Natural killer cell (primary cell): Measurements from ENCODE around the gene CDR2. TPM values are rescaled to one million over a fixed set of nuclear protein-coding genes. Genes with fewer than 3 reads are reported as not detected.
A peak's percentile ranks its signal among the peaks of the same experiment; 100 is the strongest.

Experiments
- ATAC-seq, 3 donors: fragments of 150-1000 bp in 2 of 3; fragments of 200-7000 bp in 1 of 3; cut with Tn5 transposase; 1 replicate in 1 of 3; 2 replicates in 2 of 3; pipeline ENCODE4 v1.10.0; 2021; ENCODE audit warnings: mild to moderate bottlenecking in 2 of 3, moderate library complexity in 2 of 3
- DNase-seq, 2 donors: peaks; one replicate each; pipeline versions ENCODE4 v3.0.0 to v3.0.0-alpha.2; 2013 to 2021; ENCODE audit warnings: mixed read lengths in 1 of 2
- H3K27ac ChIP-seq: one replicate; pipeline ENCODE4 v1.5.1; 2013; ENCODE audit warnings: mild to moderate bottlenecking, low read length
- H3K27me3 ChIP-seq: one replicate; pipeline ENCODE4 v1.6.1; 2013; ENCODE audit warnings: low read length; ENCODE audit not compliant: control insufficient read depth, insufficient read depth
- H3K36me3 ChIP-seq: one replicate; pipeline ENCODE4 v1.6.1; 2013; ENCODE audit warnings: low read length; ENCODE audit not compliant: control insufficient read depth, insufficient read depth
- H3K4me1 ChIP-seq: one replicate; pipeline ENCODE4 v1.6.1; 2013; ENCODE audit warnings: low read length; ENCODE audit not compliant: control insufficient read depth, insufficient read depth
- H3K4me3 ChIP-seq: one replicate; pipeline ENCODE4 v1.5.1; 2013; ENCODE audit warnings: low read length
- H3K9me3 ChIP-seq: one replicate; pipeline ENCODE4 v1.6.1; 2013; ENCODE audit warnings: low read length; ENCODE audit not compliant: control insufficient read depth, insufficient read depth
- H3K27ac Mint-ChIP-seq, 2 donors: one replicate each; pipeline ENCODE4 v1.8.0; 2022; ENCODE audit warnings: mild to moderate bottlenecking in 2 of 2, mixed read lengths in 2 of 2, moderate library complexity in 1 of 2
- H3K27me3 Mint-ChIP-seq, 2 donors: one replicate each; pipeline ENCODE4 v1.8.0; 2022; ENCODE audit warnings: low read depth in 2 of 2, mixed read lengths in 2 of 2
- H3K36me3 Mint-ChIP-seq: one replicate; pipeline ENCODE4 v1.8.0; 2022; ENCODE audit warnings: mixed read lengths
- H3K4me1 Mint-ChIP-seq, 2 donors: one replicate each; pipeline ENCODE4 v1.8.0; 2022; ENCODE audit warnings: mixed read lengths in 2 of 2
- H3K4me3 Mint-ChIP-seq: one replicate; pipeline ENCODE4 v1.8.0; 2022; ENCODE audit warnings: mild to moderate bottlenecking, moderate library complexity, mixed read lengths
- H3K9me3 Mint-ChIP-seq, 2 donors: one replicate each; pipeline ENCODE4 v1.8.0; 2022; ENCODE audit warnings: mixed read lengths in 2 of 2
- WGBS: methylation state at CpG from one replicate; pipeline ENCODE4 v1.1.7; 2013; ENCODE audit warnings: missing lambda C conversion rate; ENCODE audit not compliant: insufficient coverage; 5-methylcytosine and 5-hydroxymethylcytosine counted together
- intact Hi-C: fragments of 100-400 bp; cut with micrococcal nuclease; formaldehyde crosslinking; loops from one replicate; pipeline ENCODE4 v1.14.2; 2022
- total RNA-seq, 4 donors: library from RNA; stranded (reverse); fragments of 120-200 nt in 1 of 4; gene quantifications; one replicate each; pipeline versions ENCODE4 v1.2.3 to v1.2.4, GENCODE V29; 2013 to 2022
- TF ChIP-seq, protein P1 (sequence below): fragments of 200-600 bp; IDR thresholded peaks from one replicate; pipeline ENCODE4 v1.8.0; 2022; ENCODE audit warnings: antibody characterized with exemption

The CDR2 gene
- total RNA-seq, 3 donors from 2014 or later (not counting 1 experiment from before 2014, with no cell fraction given), result 11.2 to 24.3 (median 19.4) TPM

DNA sequence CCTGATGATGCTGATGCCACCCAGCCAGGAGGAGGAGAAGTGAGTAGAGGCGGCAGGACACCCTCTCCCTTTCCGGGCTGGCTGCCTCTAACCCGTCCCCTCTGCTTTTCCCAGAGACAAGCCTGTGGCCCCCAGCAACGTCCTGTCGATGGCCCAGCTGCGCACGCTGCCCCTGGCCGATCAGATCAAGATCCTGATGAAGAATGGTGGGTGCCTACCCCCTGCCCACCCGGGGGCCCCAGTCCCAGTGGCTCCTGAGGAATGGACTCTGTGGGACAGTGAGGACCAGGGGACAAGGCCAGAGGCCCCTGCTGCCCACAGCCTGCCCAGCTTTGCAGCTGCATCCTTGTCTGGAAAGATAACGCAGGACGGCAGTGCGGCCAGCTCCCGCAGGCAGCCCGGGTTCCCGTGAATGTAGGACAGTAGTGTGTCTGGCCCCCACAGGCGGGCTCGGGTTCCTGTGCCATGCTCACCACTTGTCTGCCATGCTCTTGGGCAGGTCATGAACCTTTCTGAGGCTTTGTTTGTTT, 57.4 kb downstream of the CDR2 start:
- Histone ChIP-seq H3K4me1 (no peaks in the 10 kb centered on the region), H3K27me3 (no peaks in the 10 kb centered on the region), H3K36me3 (peaks cover 69% of the 10 kb centered on the region), H3K9me3 (no peaks in the 10 kb centered on the region), H3K27ac (no peak overlapping the region), H3K4me3 (no peak overlapping the region)
- Mint-ChIP-seq H3K9me3 (no peaks in the 10 kb centered on the region), H3K36me3 (peaks cover 9% of the 10 kb centered on the region), H3K27me3 (no peaks in the 10 kb centered on the region), H3K4me3 (no peak overlapping the region), H3K27ac (peak overlapping the region in 1 of 2 donors; percentile 23), H3K4me1 (peaks cover 5 to 6% of the 10 kb centered on the region in 2 donors)
- TF ChIP-seq, protein P1, sequence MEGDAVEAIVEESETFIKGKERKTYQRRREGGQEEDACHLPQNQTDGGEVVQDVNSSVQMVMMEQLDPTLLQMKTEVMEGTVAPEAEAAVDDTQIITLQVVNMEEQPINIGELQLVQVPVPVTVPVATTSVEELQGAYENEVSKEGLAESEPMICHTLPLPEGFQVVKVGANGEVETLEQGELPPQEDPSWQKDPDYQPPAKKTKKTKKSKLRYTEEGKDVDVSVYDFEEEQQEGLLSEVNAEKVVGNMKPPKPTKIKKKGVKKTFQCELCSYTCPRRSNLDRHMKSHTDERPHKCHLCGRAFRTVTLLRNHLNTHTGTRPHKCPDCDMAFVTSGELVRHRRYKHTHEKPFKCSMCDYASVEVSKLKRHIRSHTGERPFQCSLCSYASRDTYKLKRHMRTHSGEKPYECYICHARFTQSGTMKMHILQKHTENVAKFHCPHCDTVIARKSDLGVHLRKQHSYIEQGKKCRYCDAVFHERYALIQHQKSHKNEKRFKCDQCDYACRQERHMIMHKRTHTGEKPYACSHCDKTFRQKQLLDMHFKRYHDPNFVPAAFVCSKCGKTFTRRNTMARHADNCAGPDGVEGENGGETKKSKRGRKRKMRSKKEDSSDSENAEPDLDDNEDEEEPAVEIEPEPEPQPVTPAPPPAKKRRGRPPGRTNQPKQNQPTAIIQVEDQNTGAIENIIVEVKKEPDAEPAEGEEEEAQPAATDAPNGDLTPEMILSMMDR, result no peak
- intact Hi-C loops, result no loop called here
- ATAC-seq (peak in 1 of 3 donors; percentile 2), DNase-seq (no peak)
- WGBS, result 97% methylated on average over 17 of the region's 17 CpGs

DNA sequence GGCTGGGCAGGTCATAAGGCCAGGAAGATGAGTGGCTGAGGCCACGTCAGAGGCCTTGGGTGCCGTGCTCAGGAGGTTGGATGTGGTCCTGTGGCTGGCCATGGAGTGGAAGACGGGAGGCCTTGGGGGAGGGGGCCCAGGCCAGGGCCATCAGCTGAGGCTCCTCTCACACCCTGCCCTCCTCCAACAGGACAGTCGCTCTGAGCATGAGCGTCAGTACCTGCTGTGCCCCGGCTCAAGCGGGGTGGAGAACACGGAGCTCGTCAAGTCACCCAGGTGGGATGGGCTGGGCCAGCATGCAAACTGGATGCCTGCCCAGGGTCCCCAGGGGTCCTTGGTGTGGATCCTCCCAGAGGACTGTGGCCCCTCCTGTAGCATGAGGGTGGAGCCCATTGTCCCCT, 58.0 kb downstream of the CDR2 start:
- intact Hi-C loops, result no loop called here
- no peaks in the 10 kb centered on the region for H3K27me3 ChIP-seq
- H3K36me3 Mint-ChIP-seq, result peaks cover 9% of the 10 kb centered on the region
- WGBS, result 95% methylated on average over 9 of the region's 9 CpGs
- no peak overlapping the region for H3K4me3 ChIP-seq
- TF ChIP-seq, protein P1, result no peak
- no peaks in the 10 kb centered on the region for H3K27me3 Mint-ChIP-seq
- ATAC-seq (peak in 2 of 3 donors; percentile 6 to 19), DNase-seq (peak in 1 of 2 donors; percentile 12)
- no peak overlapping the region for H3K27ac ChIP-seq
- H3K9me3 Mint-ChIP-seq, result no peaks in the 10 kb centered on the region
- no peaks in the 10 kb centered on the region for H3K9me3 ChIP-seq
- peaks cover 69% of the 10 kb centered on the region for H3K36me3 ChIP-seq
- H3K4me3 Mint-ChIP-seq, result no peak overlapping the region
- peaks cover 5 to 9% of the 10 kb centered on the region in 2 donors for H3K4me1 Mint-ChIP-seq
- H3K4me1 ChIP-seq, result no peaks in the 10 kb centered on the region
- H3K27ac Mint-ChIP-seq, result no peak overlapping the region

DNA sequence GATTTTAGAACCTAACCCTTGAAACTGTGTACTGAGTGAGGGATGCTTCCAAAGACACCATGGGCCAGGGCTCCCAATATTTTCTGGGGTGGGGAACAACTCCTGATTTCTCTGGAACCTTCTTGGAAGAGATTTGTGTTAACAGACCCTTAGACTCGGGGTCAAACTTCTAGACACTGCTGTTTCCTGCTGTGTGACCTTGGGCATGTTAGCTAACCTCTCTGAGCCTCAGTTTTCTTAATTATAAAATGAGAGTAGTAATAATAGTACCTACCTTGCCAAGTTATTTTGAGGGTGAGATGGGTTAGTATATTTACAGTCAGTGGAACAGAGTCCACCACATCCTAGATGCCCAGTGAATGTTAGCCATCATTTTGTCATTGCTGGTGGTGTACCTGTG, 58.4 kb downstream of the CDR2 start:
- DNase-seq, result no peak

More for the DNA sequence above, 58.4 kb downstream of the CDR2 start:
- Histone ChIP-seq H3K27me3 (no peaks in the 10 kb centered on the region), H3K4me1 (no peaks in the 10 kb centered on the region), H3K36me3 (peaks cover 68% of the 10 kb centered on the region), H3K27ac (no peak overlapping the region), H3K4me3 (no peak overlapping the region), H3K9me3 (no peaks in the 10 kb centered on the region)
- intact Hi-C loops, result no loop called here
- TF ChIP-seq, protein P1, result no peak
- Mint-ChIP-seq H3K9me3 (no peaks in the 10 kb centered on the region), H3K27ac (no peak overlapping the region), H3K36me3 (peaks cover 6% of the 10 kb centered on the region), H3K4me3 (no peak overlapping the region), H3K4me1 (peaks cover 3 to 5% of the 10 kb centered on the region in 2 donors), H3K27me3 (no peaks in the 10 kb centered on the region)
- 92% methylated on average over 1 of the region's 1 CpG for WGBS
- ATAC-seq, result no peak
